ENCODE results near the gene EMC1.
A peak's percentile ranks its signal among the peaks of the same experiment; 100 is the strongest.

EMC1 gene

DNA sequence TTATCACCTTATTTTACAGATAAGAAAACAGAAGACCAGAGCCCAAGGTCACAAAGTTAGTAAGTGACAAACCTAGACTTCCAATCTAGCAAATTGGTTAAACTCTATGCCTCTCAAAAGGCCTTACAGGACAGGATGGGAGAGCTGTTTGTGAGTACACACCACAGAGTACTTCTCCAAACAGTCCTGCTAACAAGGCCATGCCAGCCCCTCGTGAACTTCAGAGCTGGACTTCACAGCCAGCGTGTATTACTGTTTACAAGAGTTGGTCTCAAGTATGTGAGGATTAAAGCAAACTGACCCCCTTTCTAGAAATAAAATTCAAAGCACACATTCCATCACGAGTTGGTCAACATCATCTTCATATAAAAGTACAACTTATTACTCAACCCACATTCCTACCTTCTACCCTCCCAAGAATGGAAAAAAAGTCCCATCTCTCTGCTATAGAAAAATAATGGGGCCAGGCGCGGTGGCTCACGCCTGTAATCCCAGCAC lies 21.4 kb downstream of the EMC1 start:
- no peak overlapping the region for H3K27ac ChIP-seq
- H3K4me3 ChIP-seq: no peak overlapping the region
- DNase-seq (ENCODE audit: low spot score): peak; percentile 9
- TF ChIP-seq, protein P1, sequence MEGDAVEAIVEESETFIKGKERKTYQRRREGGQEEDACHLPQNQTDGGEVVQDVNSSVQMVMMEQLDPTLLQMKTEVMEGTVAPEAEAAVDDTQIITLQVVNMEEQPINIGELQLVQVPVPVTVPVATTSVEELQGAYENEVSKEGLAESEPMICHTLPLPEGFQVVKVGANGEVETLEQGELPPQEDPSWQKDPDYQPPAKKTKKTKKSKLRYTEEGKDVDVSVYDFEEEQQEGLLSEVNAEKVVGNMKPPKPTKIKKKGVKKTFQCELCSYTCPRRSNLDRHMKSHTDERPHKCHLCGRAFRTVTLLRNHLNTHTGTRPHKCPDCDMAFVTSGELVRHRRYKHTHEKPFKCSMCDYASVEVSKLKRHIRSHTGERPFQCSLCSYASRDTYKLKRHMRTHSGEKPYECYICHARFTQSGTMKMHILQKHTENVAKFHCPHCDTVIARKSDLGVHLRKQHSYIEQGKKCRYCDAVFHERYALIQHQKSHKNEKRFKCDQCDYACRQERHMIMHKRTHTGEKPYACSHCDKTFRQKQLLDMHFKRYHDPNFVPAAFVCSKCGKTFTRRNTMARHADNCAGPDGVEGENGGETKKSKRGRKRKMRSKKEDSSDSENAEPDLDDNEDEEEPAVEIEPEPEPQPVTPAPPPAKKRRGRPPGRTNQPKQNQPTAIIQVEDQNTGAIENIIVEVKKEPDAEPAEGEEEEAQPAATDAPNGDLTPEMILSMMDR (IDR thresholded peaks at IDR 0.05): no peak

DNA sequence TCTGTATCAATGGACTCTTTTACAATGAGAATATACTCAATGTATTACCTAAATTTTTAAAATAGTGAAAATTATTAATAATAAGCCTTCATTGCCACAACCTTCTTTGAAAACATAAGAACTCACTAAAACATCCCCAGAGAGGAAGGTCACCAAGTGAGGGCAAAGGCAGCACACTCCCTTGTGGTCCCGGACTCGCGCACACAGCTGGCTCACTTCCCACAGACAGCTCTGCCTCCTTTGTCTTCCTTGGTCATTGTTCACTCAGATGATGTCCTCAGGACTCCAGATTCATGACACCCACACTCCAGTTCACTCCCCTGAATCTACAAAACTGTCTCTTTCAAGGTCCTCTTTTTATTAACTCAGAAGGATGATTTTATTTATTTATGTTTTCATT lies 22.1 kb downstream of the EMC1 start:
- no peak for DNase-seq (ENCODE audit: low spot score)
- H3K4me3 ChIP-seq: no peak overlapping the region
- TF ChIP-seq, protein P1 (IDR thresholded peaks at IDR 0.05): no peak
- no peak overlapping the region for H3K27ac ChIP-seq

DNA sequence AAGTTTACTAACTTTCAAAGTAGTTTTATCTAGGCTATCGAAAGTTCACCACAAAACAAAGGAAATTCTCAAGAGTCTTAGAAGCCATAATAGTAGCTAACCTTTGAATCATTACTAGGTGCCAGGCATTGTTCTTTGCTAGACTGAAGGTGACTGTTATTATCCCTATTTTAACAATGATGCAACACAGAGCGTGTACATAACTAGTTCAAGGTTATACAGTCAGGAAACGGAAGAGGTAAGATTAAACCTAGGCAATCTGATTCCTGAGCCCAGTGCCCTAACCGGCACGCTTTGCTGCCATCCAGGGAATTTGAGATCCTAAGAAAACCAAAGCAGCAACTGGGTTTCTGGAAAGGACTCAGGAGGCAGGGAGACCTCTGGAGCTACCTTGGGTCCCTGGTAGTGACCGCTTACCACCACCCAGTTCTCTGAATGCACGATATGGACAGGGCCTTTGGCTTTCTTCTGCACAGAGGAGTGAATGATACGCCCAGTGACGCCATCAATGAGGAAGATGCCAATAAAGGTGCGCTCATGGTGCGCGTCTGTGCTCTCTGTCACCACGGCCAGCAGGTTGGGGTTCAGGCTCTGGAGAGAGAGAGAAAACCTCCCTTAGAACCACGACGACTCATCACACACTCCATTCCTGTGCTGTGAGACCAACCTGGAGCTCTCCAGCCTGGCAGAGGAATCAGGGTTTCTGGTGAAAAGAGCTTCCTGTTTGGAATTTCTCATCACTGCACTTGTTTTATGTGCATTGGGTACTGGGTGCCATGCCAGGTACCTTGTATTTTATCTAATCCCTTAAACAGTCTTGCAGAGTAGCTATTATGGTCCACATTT lies 28.1 kb downstream of the EMC1 start:
- TF ChIP-seq, protein P1 (IDR thresholded peaks at IDR 0.05): no peak
- no peak overlapping the region for H3K4me3 ChIP-seq
- peak; percentile 26 for DNase-seq (ENCODE audit: low spot score)
- no peak overlapping the region for H3K27ac ChIP-seq

DNA sequence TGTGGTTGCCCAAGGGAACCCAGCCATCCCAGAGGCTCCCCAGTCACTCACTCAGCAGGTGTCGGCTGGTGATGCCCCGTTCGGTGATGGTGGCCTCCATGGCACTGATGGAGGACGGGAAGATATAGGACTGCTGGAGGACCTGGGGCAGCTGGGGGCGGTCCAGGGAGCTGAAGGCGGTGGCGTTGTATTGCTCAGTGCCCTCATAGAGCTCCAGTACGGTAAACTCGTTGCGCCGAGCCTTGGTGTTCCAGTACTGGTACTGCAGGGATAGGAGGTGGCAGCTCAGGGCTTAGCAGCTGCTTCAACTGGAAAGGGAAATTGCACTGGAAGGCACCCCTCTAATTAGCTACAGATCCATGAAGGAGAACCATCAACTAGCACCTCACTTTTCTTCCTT lies 28.8 kb downstream of the EMC1 start:
- H3K27ac ChIP-seq: no peak overlapping the region
- TF ChIP-seq, protein P1 (IDR thresholded peaks at IDR 0.05): no peak

DNA sequence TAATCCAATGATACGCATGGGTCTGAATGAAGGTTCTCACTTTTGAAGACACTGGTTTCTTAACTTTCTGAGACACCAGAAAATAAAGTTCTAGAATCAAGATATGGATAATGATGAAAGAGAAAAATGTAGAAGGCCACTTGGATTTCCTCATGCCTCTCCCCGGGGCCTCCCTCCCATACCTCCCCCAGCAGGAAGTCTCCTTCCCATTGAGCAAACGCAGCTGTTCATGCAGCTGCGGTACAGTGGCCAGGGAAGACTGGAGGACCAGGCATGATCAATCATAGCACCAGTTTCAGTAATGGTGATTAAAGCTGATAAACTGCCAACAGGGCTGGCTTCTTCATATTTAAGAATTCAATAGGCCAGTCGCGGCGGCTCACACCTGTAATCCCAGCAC lies 30.3 kb downstream of the EMC1 start:
- Histone ChIP-seq H3K4me3 (no peak overlapping the region), H3K27ac (no peak overlapping the region)
- TF ChIP-seq, protein P1 (IDR thresholded peaks at IDR 0.05): no peak
- peak; percentile 45 for DNase-seq (ENCODE audit: low spot score)

More for the DNA sequence above, 28.8 kb downstream of the EMC1 start:
- DNase-seq (ENCODE audit: low spot score): no peak
- H3K4me3 ChIP-seq: no peak overlapping the region

DNA sequence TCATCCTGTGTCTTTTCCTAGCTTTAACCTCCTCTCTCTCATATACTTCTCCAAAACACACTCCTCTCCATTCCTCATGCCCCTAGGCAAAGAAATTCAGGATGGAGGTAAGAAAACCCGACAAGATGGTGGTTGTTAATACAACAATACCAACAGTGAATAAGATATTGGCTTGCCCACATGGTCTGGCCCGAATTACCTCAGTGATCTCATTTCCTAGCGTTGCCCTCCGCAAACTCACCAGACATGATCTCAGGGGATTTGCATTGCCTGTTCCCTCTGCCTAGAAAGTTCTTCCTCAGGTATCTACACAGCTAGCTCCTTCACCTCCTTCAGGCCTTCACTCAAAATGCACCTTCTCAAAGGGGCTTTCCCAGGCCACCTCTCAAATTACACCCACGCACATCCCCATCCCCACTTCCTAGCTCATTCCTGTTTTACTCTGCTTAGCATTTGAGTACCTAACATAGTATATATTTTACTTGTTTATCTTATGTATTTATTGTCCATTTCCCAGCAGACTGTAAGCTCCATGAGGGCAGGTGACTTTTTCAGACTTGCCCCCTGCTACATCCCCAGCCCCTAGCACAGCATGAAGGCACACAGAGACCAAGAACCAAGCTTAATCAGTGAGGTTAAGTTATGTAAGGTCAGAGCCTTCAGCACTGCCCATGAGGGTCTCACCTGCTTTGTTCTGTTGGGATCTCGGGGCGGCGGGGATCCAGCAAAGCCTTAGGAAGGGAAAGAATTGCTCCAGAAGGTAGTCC lies 31.1 kb downstream of the EMC1 start:
- DNase-seq (ENCODE audit: low spot score): peak; percentile 12
- TF ChIP-seq, protein P1 (IDR thresholded peaks at IDR 0.05): no peak
- no peak overlapping the region for H3K4me3 ChIP-seq
- no peak overlapping the region for H3K27ac ChIP-seq

Measured in coronary artery (tissue), 2 donors.